Left colon (tissue), 2 donors: ENCODE measurements around the gene SLC22A23. TPM values are rescaled to one million over a fixed set of nuclear protein-coding genes. Genes with fewer than 3 reads are reported as not detected.

ENCODE experiments used
- ATAC-seq: fragments of 200-7000 bp; cut with Tn5 transposase; one replicate; pipeline ENCODE4 v1.9.1; 2020; ENCODE audit warnings: mild to moderate bottlenecking, moderate library complexity
- DNase-seq, 2 donors: peaks; one replicate each; pipeline ENCODE4 v3.0.0-alpha.2; 2020
- intact Hi-C, 2 donors: fragments of 100-400 bp; cut with DNase I in 1 of 2; cut with micrococcal nuclease in 1 of 2; formaldehyde crosslinking; loops; one replicate each; pipeline versions ENCODE4 v1.11.2 to v1.14.0; 2022; cut with DNase I, micrococcal nuclease
- total RNA-seq, 2 donors: library from RNA; stranded (reverse); fragmentation: NEBNext Ultra II Directional; extraction: Animal tissue kit (Norgen Biotek cat#: 25700); gene quantifications; one replicate each; pipeline ENCODE4 v1.2.1, GENCODE V29; 2021
- donor health status: DM: no; HTN: no; CAD: no.
- donor health status: DM: yes; HTN: yes; CAD: no.

Gene SLC22A23
- total RNA-seq, 2 donors from 2014 or later: 75.2 to 98.6 TPM

DNA sequence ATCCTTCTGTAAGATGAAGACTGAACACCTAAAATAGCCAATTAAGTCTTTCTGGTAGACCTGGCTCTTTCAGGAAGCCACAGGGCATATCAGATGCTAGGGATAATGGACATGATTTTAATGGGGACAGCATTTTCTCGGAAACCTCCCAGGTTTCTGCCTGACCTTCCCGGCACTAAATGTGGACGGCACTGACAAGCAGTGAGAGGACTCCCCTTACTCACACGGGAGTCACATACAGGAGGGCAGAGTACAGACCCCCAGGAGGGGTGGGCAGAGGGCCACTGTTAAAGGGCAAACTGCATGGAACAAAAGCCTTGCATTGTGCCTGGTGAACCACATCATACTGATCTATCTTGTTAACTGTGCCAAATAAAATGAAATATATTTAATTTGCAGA lies 178.2 kb downstream of the SLC22A23 start:
- ATAC-seq (no peak), DNase-seq (peak in 1 of 2 donors; percentile 13)
- intact Hi-C loops: loop anchor here in 1 of 2 donors (5.0 kb wide), 1 partner anchor 724 kb away; no protein-coding TSS in a partner anchor

DNA sequence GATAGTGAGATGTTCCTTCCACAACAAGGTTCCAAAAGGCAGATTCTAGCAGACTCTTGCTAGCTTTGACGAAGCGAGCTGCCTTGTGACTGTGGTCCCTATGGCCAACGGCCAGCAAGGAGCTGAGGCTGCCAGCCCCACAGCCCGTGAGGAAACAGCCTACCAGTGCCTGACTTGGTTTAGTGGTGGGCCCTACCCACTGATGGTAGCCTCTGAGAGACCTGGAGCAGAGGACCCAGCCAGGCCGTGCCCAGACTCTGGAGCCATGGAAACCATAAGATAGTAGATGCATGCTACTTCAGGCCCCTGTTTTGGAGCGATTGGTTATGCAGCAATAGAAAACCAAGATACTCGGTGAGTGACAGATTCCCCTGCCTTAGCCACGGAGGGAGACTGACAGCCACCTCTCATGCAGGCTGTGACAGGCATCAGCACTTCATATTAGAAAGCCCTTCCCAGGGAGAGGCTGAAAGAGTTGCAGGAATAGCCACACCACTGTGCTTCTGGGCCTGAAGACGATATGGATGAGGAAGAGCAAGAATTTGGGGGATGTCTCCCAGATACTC lies 178.9 kb downstream of the SLC22A23 start:
- DNase-seq (no peak), ATAC-seq (no peak)
- intact Hi-C loops: loop anchor here in 1 of 2 donors (5.0 kb wide), 1 partner anchor 724 kb away; no protein-coding TSS in a partner anchor

DNA sequence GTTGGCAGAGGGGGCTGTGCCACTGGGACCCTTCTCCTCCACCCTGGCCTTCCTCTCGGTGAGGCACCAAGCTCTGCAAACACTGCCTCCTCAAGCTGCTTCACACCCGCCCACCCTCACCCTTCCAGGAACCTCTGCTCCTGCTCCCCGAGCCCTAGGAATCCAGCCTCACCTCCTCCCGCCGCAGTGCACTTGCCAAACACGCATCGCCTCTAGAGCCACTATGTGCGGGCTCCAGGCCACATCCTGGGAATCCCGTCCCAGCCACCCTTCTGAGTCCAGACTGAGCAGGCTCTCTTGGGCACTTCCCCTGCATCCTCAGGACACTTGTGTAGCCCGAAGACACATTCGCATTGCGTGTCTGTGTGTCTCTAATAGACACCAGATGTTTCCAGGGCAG lies 179.6 kb downstream of the SLC22A23 start:
- intact Hi-C loops: loop anchor here in 1 of 2 donors (5.0 kb wide), 1 partner anchor 725 kb away; no protein-coding TSS in a partner anchor
- ATAC-seq: no peak
- no peak for DNase-seq

DNA sequence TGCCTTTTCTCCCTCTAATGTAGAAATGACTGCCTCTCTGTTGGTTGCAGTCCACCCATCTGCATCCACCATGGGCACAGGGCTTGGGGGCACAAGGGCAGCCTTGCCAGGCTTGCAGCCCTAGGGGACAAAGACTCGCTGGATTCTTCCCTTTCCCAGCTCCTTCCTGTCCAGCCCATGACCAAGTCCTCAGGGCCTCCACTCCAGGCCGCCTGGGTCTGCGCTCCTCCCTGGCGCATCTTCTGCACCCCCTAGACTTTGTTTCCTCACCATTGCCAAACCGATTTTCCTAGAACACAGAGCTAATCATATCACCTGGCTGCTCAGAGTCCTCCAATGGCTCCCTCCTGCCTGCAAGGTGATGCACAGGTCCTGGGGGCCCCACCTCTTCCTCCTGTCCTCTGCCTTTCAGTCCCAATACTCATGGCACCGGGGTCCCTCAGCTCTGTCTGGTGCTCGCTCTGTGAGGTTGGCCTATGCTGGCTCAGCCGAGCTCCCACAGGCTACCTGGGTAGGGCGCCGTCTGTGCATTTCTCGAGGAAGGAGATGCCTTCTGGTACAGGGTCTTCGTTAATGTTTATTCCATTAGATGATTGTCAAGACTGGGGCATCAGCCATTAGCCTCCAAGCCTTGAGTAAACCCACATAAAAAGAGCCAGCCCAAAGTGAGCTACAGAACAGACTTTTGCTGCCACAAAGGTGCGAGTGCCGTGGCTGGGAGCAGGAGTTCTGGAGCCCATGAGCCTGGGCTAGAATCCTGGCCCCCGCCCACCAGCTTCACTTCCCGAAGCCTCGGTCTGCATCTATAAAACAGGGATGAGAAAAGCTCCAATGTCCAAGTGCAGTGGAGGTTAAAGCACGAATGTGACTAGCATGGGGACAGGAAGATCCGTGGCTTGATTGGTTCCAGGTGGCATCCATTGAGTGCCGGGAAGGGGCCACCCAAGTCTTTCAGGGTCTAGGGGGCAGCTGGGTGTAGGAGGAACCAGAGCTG lies 180.4 kb downstream of the SLC22A23 start:
- no peak for ATAC-seq
- intact Hi-C loops: loop anchor here in 1 of 2 donors (5.0 kb wide), 1 partner anchor 726 kb away; no protein-coding TSS in a partner anchor
- no peak for DNase-seq

DNA sequence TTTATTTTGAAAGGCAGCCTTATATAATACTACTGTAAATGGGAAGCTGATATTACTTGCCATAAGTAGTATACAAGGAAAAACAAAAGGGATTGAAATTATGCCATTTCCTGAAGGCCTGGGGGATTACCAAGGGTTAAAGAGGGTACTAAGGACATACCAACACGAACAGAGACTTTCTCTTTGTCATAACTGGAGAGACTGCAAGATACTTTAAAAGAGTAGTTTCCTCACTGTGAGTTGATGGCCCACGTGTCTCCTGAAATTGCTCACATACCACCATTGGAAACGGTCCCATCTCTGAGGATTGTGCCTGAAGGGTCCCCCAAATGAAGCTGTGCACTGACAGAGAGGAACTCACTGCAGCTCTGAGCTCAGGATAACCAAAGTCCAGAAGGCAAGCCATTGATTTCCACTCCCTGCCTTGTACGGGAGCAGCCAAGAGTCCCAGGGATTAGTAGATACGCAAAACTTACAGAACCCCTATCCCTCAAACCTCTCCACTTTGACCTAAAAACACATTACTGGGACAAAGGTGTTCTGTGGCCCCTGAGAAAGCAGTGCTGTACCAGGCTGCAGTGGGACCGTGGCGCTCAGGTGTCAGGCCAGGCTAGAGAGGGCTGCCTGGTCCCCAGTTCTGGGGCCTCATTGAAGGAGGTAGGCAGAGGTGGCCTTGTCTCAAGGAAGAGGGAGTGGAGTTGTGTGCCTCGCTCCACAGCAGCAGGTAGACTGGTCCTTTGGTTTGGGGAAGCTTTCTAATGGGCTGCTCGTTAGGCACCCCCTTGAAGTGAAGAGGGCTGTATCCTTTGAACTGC lies 182.9 kb downstream of the SLC22A23 start:
- intact Hi-C loops: no loop called here
- no peak for DNase-seq
- no peak for ATAC-seq

DNA sequence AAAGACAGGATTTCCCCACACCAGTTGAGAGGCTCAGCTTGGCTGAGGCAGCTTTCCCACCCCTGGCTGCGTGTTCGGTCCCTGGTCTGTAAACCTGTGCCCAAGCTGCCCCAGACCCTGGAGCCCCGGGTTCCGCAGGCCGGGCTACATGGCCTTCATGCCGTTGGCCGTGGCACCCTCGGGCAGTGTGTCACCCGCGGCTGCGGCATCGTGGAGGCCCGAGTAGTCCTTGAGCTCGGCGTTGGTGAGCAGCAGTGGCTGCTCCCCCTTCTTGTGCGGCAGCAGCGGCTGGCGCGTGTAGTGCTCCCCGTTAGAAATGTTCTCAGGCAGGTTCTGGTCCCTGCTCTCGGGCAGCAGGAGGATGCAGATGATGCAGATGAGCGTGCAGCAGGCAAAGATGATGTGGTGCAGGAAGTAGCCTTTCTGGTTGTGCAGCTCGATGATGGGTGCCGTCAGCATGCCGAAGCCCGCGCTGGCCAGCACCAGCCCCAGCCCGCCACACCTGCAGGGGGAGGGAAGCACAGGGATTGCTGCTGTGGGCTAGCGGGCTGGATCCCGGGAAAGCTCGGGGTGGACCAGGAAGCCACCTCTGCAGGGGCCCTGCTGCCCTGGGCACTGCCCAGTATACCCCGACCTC lies 183.8 kb downstream of the SLC22A23 start:
- intact Hi-C loops: no loop called here
- no peak for DNase-seq
- ATAC-seq: no peak

DNA sequence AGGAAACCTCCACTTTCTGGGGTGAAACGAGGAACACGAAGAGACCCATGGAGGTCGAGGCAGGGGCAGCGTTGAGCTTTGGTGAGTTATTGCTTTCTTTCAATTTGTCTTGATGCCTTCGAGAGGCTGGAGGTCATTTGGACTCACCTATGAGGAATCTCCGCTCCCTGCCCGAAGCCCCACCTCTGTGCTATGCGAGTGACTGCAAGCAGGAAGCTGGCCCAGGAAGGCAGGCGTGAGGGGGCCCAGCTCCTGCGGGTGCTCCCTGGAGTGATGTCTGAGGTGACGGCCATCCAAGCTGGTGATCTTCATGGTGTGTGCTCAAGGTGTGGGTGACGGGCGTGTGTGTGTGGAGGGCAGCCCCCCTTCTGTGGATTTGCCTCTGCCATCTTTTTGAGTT lies 185.1 kb downstream of the SLC22A23 start:
- DNase-seq (no peak), ATAC-seq (no peak)
- intact Hi-C loops: no loop called here

DNA sequence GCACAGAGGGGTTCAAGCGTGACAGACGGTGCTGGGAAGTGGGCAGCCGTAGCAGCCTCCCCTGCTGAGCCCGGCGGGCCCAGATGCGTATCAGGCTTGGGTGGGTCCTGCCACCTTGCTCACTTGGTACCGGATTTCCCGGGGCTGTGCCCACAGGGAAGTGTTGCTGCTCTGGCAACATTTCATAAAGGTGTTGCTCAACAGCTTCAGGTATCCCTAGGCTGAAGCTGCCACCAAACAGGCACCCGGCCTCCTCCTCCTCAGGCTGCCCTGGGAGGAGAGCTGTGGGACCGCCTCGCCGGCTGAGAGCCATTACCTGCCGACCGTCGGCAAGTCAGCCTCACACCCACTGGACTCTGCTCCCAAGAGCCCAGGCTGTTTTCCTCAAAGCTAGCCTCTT lies 186.6 kb downstream of the SLC22A23 start:
- intact Hi-C loops: no loop called here
- DNase-seq (peak; percentile 64 to 73), ATAC-seq (peak; percentile 88)

DNA sequence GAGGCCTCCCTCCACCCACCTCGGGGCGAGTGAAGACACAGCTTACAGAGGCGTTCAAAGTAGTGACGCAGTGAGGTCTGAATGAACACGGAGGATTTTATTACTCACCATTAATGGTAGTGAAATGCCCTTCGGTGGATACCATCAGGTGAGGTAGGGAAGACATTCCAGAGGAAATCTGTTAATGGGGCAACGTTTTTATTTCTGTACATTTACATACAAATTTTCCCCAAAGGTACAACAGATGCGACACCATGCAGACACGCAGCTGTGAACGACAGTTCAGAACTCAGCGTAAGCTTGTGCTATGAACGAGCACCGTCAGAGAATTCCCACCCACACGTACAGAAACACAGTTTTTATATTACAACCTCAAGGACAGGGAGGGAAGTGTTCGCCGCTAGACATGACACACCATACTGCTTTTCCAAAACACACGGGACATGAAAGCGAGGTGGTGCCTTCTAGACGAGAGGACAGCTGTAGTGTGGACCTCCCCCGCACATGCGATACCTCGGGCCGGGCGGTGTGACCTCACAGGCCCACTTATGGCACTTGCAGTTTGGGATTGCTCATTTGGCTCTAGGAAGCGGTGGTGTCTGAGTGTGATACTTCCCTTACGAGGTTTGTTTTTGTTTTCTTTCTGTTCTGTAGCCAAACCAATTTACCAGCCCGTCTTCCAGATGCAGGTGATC lies 187.4 kb downstream of the SLC22A23 start:
- DNase-seq: no peak
- intact Hi-C loops: no loop called here

DNA sequence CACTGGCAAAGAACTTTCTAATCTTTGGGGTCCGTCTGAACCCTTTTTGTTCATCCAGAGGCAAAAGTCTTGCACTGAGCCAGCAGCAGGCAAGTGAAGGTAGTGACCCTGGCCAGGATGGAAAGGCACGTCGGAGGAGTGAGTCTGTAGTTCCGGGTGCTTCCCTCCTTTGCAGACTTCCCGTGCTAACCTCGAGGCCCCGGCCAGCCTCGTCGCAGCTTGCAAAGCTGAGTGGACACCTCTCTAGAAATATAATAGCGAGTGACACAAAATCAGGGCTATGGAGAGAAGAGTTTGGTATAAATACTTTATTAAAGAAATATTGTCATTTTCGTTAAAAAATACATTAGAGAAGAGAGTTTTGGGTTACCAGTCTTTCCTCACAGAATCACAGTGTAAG lies 188.2 kb downstream of the SLC22A23 start:
- ATAC-seq (no peak), DNase-seq (no peak)
- intact Hi-C loops: no loop called here

More for the DNA sequence above, 187.4 kb downstream of the SLC22A23 start:
- ATAC-seq: no peak

DNA sequence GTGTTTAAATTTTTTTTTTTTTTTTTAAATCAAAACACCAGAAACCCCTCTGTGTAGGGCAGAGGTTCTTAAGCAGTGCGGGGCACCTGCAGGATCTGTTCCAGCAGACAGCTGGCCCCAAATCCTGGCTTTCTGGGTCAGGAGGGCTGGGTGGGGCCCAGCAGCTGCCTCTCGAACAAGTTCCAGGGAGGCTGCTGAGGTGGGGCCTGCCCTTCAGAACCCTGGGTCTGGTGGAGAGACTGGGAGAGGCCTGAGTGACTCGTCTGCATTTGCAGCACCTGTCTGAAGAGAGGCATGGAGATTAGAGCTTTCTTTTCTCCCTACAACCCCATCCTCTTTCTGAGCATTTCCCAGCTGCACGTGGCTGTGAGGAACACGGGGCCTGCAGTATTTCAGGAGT lies 189.7 kb downstream of the SLC22A23 start:
- DNase-seq: no peak
- peak; percentile 9 for ATAC-seq
- intact Hi-C loops: no loop called here

DNA sequence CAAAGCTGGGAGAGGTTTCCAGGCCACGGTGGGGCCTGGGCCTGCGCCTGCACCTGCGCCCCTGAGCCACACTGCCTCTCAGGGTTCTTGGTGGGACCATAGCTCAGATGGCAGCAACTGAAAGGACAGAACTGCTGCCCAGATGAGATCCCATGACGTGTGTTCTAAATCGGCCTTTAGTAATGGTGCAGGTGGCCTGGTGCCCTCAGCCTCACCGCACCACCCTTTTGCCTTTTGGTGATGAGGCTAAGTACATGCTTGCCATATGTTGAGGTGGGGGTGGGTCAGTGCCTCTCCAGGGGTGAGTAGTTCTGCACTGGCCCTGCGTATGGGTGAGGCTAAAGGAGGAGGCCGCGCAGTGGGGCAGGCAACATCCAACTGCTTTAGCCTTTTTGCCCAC lies 190.7 kb downstream of the SLC22A23 start:
- ATAC-seq (no peak), DNase-seq (no peak)
- intact Hi-C loops: no loop called here

DNA sequence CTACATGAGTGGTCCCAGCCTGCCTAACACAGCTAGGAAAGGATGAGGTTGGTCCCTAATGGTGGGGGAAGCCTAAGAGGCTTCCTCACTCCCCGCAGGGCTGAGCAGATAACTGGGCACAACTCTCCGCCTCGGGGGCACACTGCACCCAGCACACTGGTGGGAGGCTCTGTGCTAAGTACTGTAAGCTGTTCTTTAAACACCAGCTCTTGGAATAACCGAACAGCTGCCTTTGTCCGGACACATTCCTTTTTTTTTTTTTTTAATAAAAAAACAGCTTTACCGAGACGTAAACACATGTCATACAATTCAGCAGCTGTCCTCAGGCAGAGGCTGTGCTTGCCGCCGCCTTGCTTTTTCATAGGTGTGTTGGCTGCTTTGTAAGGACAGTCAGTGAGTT lies 191.2 kb downstream of the SLC22A23 start:
- DNase-seq (no peak), ATAC-seq (no peak)
- intact Hi-C loops: no loop called here

DNA sequence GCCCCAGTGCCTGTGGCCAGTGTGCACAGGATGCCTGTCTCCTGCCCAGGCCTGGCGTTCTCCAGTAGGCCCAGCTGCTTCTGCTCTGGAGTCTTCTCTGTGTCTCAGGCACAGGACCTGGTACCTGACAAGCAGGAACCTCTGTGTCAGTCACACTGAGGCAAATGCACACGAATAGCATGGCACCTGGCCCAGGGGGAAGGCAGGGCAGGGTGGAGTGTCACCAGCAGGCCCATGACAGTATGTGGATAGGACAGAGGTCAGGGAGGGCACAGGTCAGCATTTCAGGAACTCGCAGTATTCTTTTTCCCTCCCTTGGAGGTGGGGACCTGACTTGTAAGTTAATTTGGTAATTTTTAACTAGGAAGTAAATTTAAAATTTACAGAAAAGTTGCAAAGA lies 192.5 kb downstream of the SLC22A23 start:
- no peak for DNase-seq
- intact Hi-C loops: no loop called here
- ATAC-seq: peak; percentile 24

DNA sequence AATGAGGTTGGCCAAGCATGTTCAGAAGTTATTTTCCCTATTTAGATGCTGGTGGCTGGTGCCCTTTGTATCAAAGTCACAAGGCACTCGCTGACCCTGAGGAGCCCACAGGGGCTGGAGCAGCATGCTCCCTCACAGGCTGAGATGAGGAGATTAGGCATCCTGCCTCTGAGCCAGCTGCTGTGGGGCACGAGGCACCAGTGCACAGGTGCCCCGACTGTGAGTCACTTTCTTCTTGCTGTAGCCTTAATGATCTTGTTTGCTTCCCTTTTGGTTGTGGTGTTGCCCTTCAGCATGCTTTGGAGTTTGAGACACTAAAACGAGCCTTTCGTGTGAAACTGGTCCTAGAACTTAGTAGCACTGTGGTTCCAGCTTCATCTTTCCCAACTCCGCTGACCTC lies 193.8 kb downstream of the SLC22A23 start:
- no peak for DNase-seq
- ATAC-seq: no peak
- intact Hi-C loops: no loop called here

DNA sequence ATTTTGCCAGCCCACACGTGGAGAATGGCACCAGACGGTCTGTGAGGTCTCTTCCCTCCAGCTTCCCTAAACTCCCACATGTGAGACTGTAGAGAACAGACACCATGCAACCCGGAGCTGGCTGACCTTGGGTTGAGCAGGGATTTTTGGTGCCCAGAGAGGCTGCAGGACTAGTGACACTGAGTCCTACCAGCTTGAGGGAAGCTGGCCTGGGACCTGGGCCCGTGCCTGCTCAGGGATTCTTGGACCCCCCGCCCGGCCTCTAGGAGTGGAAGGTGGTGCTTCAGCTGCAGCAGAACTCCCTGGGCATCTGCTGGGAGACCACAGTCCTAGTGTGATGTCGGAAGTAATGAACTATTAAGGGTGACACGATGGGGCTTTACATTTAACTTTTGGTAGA lies 194.9 kb downstream of the SLC22A23 start:
- intact Hi-C loops: no loop called here
- ATAC-seq (no peak), DNase-seq (no peak)

DNA sequence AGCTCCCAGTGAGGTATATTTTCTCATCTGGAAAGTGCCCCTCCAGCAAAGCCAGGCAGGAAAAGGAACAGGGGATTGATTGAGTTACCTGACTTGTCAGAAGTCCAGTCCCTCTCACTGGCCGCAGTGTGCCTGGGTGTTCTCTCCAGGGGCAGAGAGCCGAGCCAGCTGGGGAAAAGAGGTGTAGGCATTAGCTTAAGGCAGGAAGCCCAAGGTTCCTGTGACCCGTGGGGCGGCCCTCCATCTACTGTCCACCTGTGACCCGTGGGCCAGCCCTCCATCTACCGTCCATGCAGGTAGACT lies 195.4 kb downstream of the SLC22A23 start:
- no peak for ATAC-seq
- no peak for DNase-seq
- intact Hi-C loops: no loop called here

DNA sequence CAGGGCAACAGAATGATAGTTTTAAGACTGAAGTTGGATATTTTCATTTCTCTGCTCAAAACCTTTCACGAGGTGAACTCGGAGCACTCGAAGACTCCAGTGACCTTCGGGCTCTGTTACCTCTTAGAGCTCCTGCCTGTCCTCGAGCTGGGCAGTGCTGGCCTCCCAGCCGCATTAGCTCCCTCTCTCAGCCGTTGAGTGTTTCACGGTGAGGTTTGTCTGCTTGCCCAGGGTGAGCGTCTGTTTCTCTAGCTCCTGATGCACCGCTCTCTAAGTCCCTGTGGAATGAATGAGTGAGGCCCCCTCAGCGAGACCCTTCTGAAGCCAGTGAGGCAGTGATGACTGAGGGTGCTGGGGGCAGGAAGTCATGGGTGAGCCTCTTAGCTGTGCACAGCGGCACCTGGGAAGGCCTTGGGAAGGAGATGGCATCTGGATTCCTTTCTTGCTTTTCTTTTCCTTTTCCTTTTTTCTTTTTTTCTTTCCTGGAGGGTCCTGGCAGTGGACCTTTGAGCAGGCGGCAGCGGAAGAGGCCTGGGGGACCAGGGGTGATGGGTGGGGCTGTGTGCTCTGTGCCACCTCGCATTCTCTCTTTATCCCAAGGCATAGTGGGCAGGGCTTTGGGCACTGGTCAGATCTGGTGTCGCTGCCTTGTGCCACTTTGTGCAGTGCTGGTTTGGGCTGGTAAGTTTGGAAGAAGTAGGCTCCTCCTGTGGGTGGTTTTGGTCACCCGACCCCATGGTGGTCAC lies 195.9 kb downstream of the SLC22A23 start:
- no peak for DNase-seq
- no peak for ATAC-seq
- intact Hi-C loops: no loop called here
